Measurements from ENCODE around the gene MSTN.

DNA sequence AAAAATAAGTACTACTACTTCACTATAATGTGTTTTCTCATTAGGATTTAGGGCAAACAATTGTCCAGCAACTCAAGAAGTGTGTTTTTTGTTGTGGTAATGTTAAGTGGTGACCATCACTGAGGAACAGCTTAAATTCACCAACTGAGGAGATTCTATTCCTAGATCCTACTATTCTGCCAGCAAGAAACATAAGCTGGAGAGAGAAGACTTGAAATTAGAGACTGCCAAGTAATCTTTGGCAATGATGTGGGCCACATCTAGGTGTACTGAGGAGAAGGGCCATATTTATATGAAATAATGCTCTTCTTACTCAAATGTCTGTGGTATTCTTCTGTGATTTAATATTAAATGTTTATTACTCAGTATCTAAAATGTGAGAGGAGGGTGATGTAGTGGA lies 44.3 kb upstream of the MSTN start:
- TF ChIP-seq, protein P1, sequence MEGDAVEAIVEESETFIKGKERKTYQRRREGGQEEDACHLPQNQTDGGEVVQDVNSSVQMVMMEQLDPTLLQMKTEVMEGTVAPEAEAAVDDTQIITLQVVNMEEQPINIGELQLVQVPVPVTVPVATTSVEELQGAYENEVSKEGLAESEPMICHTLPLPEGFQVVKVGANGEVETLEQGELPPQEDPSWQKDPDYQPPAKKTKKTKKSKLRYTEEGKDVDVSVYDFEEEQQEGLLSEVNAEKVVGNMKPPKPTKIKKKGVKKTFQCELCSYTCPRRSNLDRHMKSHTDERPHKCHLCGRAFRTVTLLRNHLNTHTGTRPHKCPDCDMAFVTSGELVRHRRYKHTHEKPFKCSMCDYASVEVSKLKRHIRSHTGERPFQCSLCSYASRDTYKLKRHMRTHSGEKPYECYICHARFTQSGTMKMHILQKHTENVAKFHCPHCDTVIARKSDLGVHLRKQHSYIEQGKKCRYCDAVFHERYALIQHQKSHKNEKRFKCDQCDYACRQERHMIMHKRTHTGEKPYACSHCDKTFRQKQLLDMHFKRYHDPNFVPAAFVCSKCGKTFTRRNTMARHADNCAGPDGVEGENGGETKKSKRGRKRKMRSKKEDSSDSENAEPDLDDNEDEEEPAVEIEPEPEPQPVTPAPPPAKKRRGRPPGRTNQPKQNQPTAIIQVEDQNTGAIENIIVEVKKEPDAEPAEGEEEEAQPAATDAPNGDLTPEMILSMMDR (IDR thresholded peaks at IDR 0.05; ENCODE audit: low read depth, low read length, poor library complexity, severe bottlenecking): no peak
- TF ChIP-seq EZH2phosphoT487 (IDR thresholded peaks at IDR 0.05; ENCODE audit: borderline replicate concordance, low read length): no peak
